Measurements from ENCODE around the gene PPP2R5B.
A peak's percentile ranks its signal among the peaks of the same experiment; 100 is the strongest.

PPP2R5B gene

DNA sequence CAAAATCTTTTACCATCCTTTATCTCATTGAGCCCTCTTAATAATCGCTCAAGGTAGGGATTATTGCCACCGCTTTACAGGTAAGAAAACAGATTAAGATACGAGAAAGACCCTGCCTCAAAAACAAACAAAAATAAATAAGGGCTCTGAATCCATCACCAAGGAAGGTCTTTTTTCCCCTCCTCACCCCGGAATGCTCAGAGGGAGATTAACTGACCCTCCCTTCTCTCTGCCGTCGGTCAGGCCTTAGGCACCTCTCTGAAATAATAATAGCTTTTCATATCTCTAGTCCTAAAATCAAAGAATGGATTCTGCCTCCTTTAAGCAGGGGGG is 6.9 kb upstream of the PPP2R5B start:
- DNase-seq (ENCODE audit: low spot score): no peak
- in situ Hi-C loops (cut with MboI; ENCODE audit: low pct_unique_long_range_greater_than_20kb, low sequenced_read_pairs, unreplicated experiment): no loop called here
- TF ChIP-seq, protein P1, sequence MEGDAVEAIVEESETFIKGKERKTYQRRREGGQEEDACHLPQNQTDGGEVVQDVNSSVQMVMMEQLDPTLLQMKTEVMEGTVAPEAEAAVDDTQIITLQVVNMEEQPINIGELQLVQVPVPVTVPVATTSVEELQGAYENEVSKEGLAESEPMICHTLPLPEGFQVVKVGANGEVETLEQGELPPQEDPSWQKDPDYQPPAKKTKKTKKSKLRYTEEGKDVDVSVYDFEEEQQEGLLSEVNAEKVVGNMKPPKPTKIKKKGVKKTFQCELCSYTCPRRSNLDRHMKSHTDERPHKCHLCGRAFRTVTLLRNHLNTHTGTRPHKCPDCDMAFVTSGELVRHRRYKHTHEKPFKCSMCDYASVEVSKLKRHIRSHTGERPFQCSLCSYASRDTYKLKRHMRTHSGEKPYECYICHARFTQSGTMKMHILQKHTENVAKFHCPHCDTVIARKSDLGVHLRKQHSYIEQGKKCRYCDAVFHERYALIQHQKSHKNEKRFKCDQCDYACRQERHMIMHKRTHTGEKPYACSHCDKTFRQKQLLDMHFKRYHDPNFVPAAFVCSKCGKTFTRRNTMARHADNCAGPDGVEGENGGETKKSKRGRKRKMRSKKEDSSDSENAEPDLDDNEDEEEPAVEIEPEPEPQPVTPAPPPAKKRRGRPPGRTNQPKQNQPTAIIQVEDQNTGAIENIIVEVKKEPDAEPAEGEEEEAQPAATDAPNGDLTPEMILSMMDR (IDR thresholded peaks at IDR 0.05; ENCODE audit: extremely low read depth, insufficient read depth, missing control alignments): no peak

DNA sequence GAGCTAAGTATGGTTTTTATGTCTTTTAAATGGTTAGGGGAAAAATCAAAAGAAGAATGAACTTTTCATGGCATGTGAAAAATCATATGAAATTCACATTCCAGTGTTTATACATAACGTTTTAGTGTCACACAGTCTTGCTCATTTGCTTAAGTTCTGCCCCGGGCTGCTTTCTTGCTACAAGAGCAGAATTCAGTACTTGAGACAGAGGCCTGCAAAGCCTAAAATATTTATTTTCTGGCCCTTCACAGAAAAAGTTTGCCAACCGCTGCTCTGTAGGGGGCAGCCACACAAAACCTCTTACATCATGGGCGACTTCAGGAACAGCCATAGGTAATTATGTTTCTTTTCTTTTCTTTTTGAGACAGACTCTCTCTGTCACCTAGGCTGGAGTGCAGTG is 6.5 kb upstream of the PPP2R5B start:
- DNase-seq (ENCODE audit: low spot score): no peak
- in situ Hi-C loops (cut with MboI; ENCODE audit: low pct_unique_long_range_greater_than_20kb, low sequenced_read_pairs, unreplicated experiment): no loop called here
- TF ChIP-seq, protein P1 (IDR thresholded peaks at IDR 0.05; ENCODE audit: extremely low read depth, insufficient read depth, missing control alignments): peak; percentile 48

DNA sequence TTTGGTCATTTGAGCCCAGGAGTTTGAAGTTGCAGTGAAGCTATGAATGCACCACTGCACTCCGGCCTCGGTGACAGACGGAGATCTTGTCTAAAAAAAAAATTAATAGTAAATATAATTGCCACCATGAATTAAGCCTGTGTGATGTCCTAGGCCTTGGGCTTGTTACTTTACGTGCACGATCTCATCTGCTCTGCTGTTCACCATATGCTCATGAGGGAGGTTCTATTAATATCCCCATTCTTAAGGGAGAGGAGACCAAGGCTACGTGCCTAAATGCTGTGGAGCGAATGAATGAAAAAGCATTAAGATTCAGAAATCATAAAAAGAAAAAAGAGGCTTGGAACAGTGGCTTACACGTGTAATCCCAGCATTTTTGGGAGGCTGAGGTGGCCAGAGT is 4.9 kb upstream of the PPP2R5B start:
- in situ Hi-C loops (cut with MboI; ENCODE audit: low pct_unique_long_range_greater_than_20kb, low sequenced_read_pairs, unreplicated experiment): no loop called here
- TF ChIP-seq, protein P1 (IDR thresholded peaks at IDR 0.05; ENCODE audit: extremely low read depth, insufficient read depth, missing control alignments): no peak
- no peak for DNase-seq (ENCODE audit: low spot score)

DNA sequence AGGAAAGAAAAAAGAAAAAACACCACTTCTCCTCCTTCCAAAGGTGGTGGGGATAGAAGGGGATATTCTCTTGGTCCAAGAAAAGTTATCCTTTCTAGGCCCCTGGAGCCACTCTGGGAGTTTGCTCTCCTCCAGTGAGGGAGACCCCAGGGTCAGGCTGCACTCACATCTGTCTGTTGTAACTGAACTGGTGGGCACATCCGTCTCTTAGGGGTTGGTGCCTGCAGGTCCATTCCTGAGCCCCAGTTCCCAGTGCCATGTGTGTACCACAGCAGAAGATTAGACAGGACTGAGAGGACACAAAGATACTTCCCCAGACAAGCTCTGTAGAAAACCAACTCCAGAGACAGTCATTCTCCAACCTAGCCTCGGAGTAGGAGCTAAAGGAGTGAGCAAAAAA is 4.4 kb upstream of the PPP2R5B start:
- DNase-seq (ENCODE audit: low spot score): no peak
- TF ChIP-seq, protein P1 (IDR thresholded peaks at IDR 0.05; ENCODE audit: extremely low read depth, insufficient read depth, missing control alignments): no peak
- in situ Hi-C loops (cut with MboI; ENCODE audit: low pct_unique_long_range_greater_than_20kb, low sequenced_read_pairs, unreplicated experiment): no loop called here

DNA sequence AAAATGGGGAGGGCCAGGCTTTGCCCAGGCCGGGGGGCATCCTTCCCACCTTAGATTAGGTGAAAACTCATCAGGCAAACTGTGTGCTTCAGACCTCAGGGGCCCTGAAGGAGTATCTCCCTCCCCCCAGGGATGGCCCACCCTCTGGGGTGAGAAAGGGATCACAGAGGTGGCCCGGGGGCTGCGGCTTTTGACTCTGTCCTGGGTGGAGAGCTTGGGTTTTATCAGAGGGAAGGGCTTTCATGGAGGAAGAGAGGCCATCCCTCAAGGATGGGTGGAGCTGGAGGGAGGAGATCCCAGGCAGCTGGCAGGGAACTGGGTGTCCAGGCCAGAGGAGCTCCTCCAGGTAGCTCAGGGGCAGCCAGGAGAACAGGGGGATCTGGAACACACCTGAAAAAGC is 3.1 kb upstream of the PPP2R5B start:
- TF ChIP-seq, protein P1 (IDR thresholded peaks at IDR 0.05; ENCODE audit: extremely low read depth, insufficient read depth, missing control alignments): no peak
- DNase-seq (ENCODE audit: low spot score): no peak
- in situ Hi-C loops (cut with MboI; ENCODE audit: low pct_unique_long_range_greater_than_20kb, low sequenced_read_pairs, unreplicated experiment): no loop called here

DNA sequence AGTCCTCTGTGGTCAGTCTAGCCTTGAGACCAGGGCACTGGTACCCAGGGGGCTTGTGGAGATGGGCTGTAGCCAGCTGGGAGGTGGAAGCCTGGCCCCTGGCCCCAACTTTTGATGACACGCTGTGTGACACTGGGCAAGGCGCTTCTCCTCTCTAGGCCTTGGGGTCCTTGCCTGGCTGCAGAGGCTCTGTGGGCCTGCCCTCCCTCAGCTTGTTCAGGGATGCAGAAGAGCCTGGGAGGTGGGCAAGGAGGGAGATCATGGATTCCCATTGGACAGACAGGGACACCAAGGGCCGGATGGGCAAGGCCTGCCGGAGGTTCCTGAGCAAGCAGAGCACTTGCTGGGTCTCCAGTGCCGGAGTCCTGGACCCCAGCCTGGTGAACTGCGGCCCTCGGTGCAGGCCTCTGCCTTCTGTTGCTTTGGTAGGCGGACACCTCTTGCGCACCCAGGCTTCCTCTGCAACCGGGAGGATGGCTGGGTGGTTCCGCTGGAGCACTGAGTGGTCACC is 1.3 kb upstream of the PPP2R5B start:
- no peak for DNase-seq (ENCODE audit: low spot score)
- TF ChIP-seq, protein P1 (IDR thresholded peaks at IDR 0.05; ENCODE audit: extremely low read depth, insufficient read depth, missing control alignments): no peak
- in situ Hi-C loops (cut with MboI; ENCODE audit: low pct_unique_long_range_greater_than_20kb, low sequenced_read_pairs, unreplicated experiment): no loop called here

DNA sequence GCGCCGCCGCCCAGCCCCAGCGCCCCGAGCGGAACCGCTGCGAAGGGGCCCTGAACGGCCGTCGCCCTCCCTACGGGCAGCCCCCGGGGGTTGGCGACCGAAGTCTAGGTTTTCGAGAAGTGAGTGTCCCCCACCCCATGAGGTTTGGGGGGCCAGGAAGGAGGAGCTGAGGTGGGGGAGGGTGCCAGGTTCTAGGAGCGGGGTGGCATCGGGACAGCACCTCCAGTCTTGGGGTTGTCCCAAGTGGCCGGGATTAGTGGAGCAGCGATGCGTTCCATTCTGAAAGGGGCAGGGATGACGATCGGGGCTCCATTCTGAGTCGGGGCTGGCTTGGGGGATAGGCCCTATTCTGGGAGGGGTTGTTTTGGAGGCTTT is 408 bp downstream of the PPP2R5B start:
- TF ChIP-seq, protein P1 (IDR thresholded peaks at IDR 0.05; ENCODE audit: extremely low read depth, insufficient read depth, missing control alignments): no peak
- in situ Hi-C loops (cut with MboI; ENCODE audit: low pct_unique_long_range_greater_than_20kb, low sequenced_read_pairs, unreplicated experiment): no loop called here

More for the DNA sequence above, 408 bp downstream of the PPP2R5B start:
- peak; percentile 65 for DNase-seq (ENCODE audit: low spot score)

All from GM13977 (cell line).